Type B pancreatic cell (in vitro differentiated cells): ENCODE measurements around the gene UMAD1. TPM values are rescaled to one million over a fixed set of nuclear protein-coding genes. Genes with fewer than 3 reads are reported as not detected.

Experiments used
- DNase-seq: peaks from one replicate; pipeline ENCODE4 v3.0.0; 2021; ENCODE audit warnings: mixed read lengths; ENCODE audit not compliant: unreplicated experiment; ENCODE audit errors: extremely low spot score
- H3K27ac Mint-ChIP-seq: 2 replicates; pipeline ENCODE4 v1.8.0; 2021; ENCODE audit warnings: mild to moderate bottlenecking, mixed read lengths
- H3K27me3 Mint-ChIP-seq: 2 replicates; pipeline ENCODE4 v1.8.0; 2021; ENCODE audit warnings: mixed read lengths
- H3K36me3 Mint-ChIP-seq: 2 replicates; pipeline ENCODE4 v1.8.0; 2021; ENCODE audit warnings: mixed read lengths
- H3K4me1 Mint-ChIP-seq: one replicate; pipeline ENCODE4 v1.8.0; 2021; ENCODE audit warnings: mixed read lengths; ENCODE audit not compliant: unreplicated experiment
- H3K4me3 Mint-ChIP-seq: 2 replicates; pipeline ENCODE4 v1.8.0; 2021; ENCODE audit warnings: mild to moderate bottlenecking, mixed read lengths
- H3K9me3 Mint-ChIP-seq: 2 replicates; pipeline ENCODE4 v1.8.0; 2021; ENCODE audit warnings: mixed read lengths
- CTCF ChIP-seq: fragments of 200-600 bp; sonication (generic); conservative IDR thresholded peaks from 2 replicates; pipeline ENCODE4 v1.5.0; 2021; ENCODE audit warnings: antibody characterized with exemption, mild to moderate bottlenecking
- total RNA-seq: library from RNA; stranded (reverse); gene quantifications from 2 replicates; pipeline ENCODE4 v1.2.1, GENCODE V29; 2021; ENCODE audit warnings: low replicate concordance

UMAD1 gene
- total RNA-seq, 1 donor from 2014 or later, result 9.0 TPM

GRCh38 chr7:7665031-7665430 lies 24.5 kb downstream of the UMAD1 start:
- no peak for TF ChIP-seq CTCF
- Mint-ChIP-seq H3K27ac (no peak overlapping the region), H3K27me3 (no peaks in the 10 kb centered on the region), H3K4me3 (no peak overlapping the region), H3K4me1 (peaks cover 10% of the 10 kb centered on the region), H3K36me3 (no peaks in the 10 kb centered on the region), H3K9me3 (peaks cover 10% of the 10 kb centered on the region)
- DNase-seq, result no peak

DNA sequence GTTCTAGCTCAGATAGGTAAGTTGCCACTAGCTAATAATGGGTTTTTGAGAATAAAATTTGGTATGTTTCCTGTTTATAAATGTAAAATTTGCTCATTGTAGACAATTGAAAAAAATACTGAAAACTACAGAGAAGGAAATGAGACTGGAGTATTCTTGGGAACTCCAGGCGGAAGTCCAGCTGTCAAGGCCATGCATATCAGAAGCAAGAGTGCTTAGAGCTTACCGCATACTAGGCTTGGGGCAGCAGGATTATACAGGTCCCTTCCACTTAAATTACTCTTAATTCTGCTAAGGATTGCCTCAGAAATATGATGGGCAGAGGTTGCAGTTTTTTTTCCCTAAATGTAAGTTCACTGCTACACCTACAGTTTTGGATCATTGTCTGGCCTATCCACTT lies 26.6 kb downstream of the UMAD1 start:
- TF ChIP-seq CTCF, result no peak
- Mint-ChIP-seq H3K27ac (no peak overlapping the region), H3K27me3 (no peaks in the 10 kb centered on the region), H3K9me3 (peaks cover 5% of the 10 kb centered on the region), H3K4me1 (peaks cover 10% of the 10 kb centered on the region), H3K4me3 (no peak overlapping the region), H3K36me3 (no peaks in the 10 kb centered on the region)
- no peak for DNase-seq

DNA sequence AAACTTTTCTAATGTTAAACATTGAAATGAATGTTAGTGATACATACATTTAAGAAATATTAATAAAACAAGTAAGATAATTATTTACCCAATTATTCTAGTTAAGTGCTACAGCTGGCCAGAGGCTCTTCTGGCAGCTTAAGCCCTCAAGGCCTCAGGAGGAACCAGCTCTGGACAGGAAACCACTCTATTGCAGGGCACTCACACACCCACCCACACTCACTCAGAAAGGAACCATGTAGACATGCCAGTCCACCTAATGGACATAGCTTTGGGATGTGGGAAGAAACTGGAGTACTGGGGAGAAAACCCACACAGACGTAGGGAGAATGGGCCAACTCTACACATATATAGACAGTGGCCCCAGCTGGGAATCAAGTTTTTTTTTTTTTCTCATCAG lies 28.2 kb downstream of the UMAD1 start:
- peaks cover 5% of the 10 kb centered on the region for H3K9me3 Mint-ChIP-seq
- H3K27ac Mint-ChIP-seq, result no peak overlapping the region
- no peak for DNase-seq
- peaks cover 3% of the 10 kb centered on the region for H3K36me3 Mint-ChIP-seq
- H3K27me3 Mint-ChIP-seq, result no peaks in the 10 kb centered on the region
- peaks cover 14% of the 10 kb centered on the region for H3K4me1 Mint-ChIP-seq
- TF ChIP-seq CTCF, result no peak
- H3K4me3 Mint-ChIP-seq, result no peak overlapping the region

DNA sequence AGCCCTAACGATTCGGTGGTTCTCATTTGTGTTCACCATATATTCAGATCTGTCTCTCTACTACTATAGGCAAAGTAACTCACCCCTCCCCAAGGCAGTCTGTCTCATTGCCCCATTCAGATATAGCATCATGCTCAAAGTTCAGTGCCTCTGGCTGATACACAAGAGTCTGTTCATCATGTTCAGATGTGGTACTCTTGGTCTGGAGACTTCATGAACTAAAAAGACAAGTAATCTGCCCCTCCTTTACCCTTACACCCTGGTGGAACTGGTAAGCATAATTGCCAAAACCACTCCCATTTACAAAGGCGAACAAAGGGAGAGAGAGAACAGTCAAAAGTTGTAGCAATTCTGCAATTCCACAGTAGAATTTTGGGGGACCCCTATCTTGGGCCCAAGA lies 29.9 kb downstream of the UMAD1 start:
- no peaks in the 10 kb centered on the region for H3K27me3 Mint-ChIP-seq
- no peak overlapping the region for H3K27ac Mint-ChIP-seq
- peaks cover 4% of the 10 kb centered on the region for H3K4me1 Mint-ChIP-seq
- DNase-seq, result no peak
- no peak for TF ChIP-seq CTCF
- H3K4me3 Mint-ChIP-seq, result no peak overlapping the region
- peaks cover 5% of the 10 kb centered on the region for H3K9me3 Mint-ChIP-seq
- peaks cover 3% of the 10 kb centered on the region for H3K36me3 Mint-ChIP-seq

- no peak for TF ChIP-seq CTCF
- peaks cover 4% of the 10 kb centered on the region for H3K4me1 Mint-ChIP-seq
- H3K27ac Mint-ChIP-seq, result no peak overlapping the region
- no peak overlapping the region for H3K4me3 Mint-ChIP-seq
- H3K9me3 Mint-ChIP-seq, result peaks cover 5% of the 10 kb centered on the region
- H3K27me3 Mint-ChIP-seq, result no peaks in the 10 kb centered on the region
- H3K36me3 Mint-ChIP-seq, result peaks cover 10% of the 10 kb centered on the region
- DNase-seq, result no peak
Observed at GRCh38 chr7:7671361-7671760, 30.8 kb downstream of the UMAD1 start.
